ENCODE measurements around the gene TBRG1. TPM values are rescaled to one million over a fixed set of nuclear protein-coding genes. Genes with fewer than 3 reads are reported as not detected.
"Not testable (repeated sequence)": the region's sequence is repeated elsewhere in the genome, so short reads cannot be mapped to it uniquely, and the experiment has no call there.

Gene TBRG1
- total RNA-seq (ENCODE audit: insufficient read depth, low replicate concordance), result 24.3 TPM

DNA sequence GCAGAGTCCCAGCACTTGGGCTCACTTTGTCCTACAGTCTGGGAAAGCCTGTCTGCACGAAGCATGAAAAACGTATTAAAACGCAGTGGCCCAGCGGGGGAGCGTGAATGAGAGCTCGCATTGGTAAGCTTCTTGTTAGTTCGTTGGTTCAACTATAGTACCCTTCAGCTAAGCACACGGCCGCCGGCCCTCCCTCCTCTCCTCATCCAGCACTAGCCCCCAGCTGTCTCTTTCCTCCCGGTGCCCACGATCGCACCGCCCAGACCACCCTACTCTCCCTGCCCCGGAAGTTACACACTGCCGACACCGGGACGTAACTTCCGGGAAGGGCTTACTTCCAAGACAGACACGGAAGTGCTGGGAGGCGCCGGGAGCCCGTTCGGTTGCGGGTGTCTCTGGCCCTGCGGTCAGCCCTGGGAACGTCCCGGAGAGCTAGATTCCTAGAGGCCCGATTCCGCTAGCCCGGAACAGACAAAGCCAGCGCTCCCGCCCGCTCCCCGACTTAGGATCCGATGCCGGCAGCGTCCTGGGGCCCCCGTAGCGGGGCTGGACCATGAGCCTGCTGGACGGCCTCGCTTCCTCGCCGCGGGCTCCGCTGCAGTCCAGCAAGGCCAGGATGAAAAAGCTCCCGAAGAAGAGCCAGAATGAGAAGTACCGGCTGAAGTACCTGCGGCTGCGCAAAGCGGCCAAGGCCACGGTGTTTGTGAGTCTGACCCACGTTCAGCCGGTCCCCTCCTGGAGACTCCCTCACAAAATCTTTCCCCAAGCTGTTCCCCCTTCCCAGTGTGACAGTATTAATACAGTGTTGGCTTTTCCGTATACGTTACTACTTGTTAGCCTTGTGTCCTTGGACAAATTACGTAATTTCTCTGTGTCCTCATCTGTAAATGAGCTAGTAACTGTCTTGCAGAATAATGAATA lies at the start of gene TBRG1:
Gene TBRG1, plus strand, starts transcription at position 334 of the 921 bp plus-strand sequence. Its CDS starts 220 bp downstream, at position 554.
- peak; percentile 98 for DNase-seq (ENCODE audit: low spot score)

DNA sequence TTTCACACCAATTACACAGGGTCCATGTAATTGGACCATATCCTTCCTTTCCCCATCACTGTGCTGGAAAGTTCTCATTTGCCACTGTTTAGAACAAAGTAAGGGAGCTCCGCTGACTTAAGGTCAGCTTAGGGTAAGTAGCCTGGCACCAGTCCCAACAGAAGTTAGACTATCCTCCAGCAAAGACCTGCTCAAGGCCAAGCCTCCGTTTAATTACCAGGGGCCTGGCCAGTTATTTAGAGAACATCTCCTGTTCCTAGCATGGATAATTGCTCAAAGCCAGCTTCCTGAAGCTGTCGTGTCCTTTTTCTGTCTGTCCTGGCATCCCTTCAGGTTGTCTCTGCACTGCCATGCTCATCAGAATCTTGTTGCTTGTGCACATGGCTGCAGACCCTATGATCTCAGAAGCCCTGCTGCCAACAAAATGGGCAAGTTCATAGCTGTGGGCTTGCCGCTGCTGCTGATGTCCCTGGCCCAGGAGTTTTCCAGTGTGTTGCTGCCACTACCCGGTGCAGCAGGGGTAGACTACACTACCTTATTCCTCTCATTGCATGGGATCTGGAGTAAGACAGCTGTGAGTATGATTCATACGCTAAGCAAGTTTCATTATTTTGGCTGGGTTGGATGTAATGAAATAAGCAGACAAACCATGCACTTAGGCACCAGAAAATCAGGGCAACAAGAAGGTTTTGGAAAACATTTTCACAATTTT lies 44.8 kb upstream of the TBRG1 start:
- no peak for DNase-seq (ENCODE audit: low spot score)

DNA sequence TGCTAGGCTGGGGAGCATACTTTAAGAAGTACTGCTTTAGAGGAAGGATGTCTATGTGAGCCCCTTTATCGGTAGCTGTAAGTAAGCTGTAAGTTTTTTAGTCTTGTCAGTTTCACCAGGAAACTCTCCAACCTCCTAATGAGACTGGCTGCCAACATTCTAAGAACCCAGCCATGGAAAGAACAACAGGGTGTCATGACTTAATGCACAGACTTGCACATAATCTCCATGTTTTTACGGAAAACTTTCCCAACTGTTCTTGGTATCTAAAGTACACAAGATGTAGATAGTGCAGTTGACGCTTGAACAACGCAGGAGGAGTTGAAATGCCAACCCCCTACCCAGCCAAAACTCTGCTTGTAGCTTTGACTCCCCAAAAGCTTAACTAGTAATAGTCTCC lies 43.9 kb upstream of the TBRG1 start:
- DNase-seq (ENCODE audit: low spot score), result no peak

DNA sequence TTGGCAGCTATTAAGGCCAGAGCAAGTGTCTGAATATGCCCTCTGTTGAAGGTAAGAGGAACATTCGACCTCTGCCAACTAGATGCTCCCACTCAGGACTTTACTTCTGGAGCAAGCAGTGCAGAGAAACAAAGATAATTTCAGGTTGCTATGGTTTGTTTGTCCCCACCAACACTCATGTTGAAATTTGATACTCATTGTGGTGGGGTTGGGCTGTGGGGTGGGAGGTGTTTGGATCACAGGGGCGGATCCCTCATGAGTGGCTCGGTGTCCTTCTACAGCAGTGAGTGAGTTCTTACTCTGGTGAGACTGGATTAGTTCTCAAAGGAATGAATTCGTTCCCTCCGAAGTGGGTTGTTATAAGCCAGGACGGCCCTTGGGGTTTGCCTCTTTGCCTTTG lies 40.8 kb upstream of the TBRG1 start:
- DNase-seq (ENCODE audit: low spot score), result no peak

DNA sequence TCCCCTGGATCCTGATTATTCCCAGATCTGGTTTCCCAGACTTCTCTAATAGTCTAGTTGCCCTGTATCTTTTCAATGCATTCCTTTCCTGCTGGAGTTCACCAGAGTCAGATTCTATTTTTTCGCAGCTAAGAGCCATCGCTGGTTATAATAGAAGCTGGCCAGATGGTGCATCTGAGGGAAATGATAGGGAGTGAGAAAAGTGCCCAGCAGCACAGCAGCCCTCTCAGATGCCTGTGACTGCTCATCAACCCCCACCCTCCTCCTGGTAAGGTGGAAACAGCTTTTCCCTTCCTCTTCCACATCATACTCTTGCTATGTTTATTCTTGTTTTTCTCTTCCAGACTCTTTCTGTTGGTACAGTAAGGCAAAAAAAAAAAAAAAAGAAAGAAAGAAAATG lies 40.1 kb upstream of the TBRG1 start:
- DNase-seq (ENCODE audit: low spot score), result no peak

DNA sequence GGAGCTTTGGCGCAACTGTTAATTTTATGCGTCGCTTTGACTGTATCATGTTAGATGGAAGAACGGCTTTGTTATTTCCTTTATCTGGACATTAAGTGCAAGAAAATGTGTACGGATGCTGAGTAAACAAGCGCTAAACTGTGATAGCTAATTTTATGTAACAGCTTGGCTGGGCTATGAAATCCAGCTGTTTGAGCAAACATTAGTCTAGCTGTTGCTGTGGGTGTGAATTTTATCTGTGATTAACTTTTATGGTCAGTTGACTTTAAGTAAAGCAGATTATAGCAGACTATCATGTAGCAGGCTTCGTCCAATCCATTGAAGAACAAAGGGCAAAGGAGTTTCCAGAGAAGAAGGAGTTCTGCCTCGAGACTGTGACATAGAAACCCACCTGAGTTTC lies 38.9 kb upstream of the TBRG1 start:
- no peak for DNase-seq (ENCODE audit: low spot score)

GRCh38 chr11:124584681-124585372 lies 37.8 kb upstream of the TBRG1 start:
- DNase-seq (ENCODE audit: low spot score), result no peak

GRCh38 chr11:124586238-124586860 lies 36.3 kb upstream of the TBRG1 start:
- peak; percentile 66 for DNase-seq (ENCODE audit: low spot score)

- no peak for DNase-seq (ENCODE audit: low spot score)
Measured at GRCh38 chr11:124591430-124591829, 31.2 kb upstream of the TBRG1 start.

DNA sequence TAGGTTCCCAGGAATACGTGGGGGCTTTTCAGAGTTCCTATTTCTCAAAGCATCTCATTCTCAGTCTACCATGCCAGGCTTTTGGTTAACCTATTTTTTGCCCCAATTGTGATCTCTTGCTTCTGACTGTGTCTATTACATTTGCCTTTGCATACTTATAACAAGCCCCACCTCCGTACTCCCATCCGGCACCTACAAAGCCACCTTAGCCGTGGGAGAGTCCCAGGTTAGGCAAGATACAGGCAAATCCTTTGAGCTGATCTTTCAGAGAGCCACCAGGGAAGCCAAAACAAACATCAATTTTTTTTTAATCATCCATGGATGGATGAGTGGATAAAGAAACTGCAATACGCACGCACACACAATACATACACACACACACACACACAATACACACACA lies 30.0 kb upstream of the TBRG1 start:
- DNase-seq (ENCODE audit: low spot score), result no peak

- no peak for DNase-seq (ENCODE audit: low spot score)
Measured at GRCh38 chr11:124595302-124595701, 27.4 kb upstream of the TBRG1 start.

DNA sequence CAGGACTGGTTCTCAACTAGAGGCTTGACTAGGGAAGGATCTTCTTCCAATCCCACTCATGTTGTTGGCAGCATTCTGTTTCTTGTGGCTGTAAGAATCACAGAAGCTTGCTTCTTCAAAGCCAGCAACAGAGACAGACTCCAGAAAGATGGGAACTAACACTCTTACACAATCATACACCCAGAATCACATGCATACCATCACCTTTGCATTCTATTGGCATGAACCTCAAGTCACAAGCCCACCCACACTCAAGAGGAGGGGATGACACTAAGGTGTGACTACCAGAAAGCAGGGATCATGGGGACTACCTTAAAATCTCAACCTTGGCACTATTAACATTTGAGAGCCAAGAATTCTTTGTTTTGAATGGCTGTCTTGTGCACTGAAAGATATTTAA lies 25.0 kb upstream of the TBRG1 start:
- DNase-seq (ENCODE audit: low spot score), result no peak

DNA sequence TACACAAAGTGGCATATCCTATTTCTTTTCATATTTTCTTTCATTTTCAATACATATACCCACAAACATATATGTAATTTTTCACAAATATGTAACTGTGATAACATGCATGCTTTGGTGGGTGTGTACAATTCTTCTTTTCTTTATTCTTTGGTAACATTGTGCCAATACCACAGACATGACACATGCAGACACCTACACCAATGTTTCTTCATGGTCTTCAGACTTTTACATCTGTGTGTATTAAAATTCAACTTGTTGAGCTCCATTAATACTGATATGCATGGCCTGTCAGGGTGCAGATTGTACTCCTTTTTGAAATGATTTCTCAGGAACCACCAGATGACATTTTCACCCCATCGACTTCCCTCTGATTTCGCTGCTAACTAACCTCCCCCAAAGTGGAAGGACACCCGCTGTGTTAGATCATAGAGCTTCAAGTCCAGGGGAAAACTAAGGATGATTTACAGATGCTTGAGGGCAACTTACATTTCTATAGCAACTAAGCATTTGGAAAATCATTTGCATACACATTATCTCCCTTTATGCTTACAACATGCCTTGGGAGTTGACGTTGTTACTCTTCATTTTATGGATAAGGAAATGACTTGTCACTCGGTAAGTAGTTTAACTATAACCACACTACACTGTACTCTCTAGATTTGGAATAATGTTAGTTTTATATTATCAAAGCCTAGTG lies 21.9 kb upstream of the TBRG1 start:
- DNase-seq (ENCODE audit: low spot score), result no peak

- DNase-seq (ENCODE audit: low spot score), result no peak
Measured at GRCh38 chr11:124602193-124602592, 20.5 kb upstream of the TBRG1 start.

- DNase-seq (ENCODE audit: low spot score), result not testable (repeated sequence)
Measured at GRCh38 chr11:124602723-124603122, 19.9 kb upstream of the TBRG1 start.

DNA sequence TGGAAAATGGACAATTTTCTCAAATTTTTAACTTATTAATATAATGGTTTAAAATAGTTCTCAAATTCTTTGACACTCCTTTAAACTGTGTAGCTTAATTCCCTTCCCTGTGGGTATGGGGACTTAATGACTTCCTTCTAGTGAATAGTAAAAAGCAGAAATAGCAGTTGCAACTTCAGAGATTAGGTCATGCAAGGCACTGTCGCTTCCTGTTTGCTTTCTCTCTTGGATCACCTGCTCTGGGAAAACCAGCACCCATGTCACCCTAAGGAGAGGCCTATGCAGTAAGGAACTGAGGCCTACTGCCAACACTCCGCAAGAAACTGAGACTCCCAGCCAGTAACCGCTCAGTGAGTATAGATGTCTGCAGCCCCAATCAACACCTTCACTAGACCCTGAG lies 16.9 kb upstream of the TBRG1 start:
- peak; percentile 7 for DNase-seq (ENCODE audit: low spot score)

- DNase-seq (ENCODE audit: low spot score), result no peak
Measured at GRCh38 chr11:124608147-124608546, 14.5 kb upstream of the TBRG1 start.

DNA sequence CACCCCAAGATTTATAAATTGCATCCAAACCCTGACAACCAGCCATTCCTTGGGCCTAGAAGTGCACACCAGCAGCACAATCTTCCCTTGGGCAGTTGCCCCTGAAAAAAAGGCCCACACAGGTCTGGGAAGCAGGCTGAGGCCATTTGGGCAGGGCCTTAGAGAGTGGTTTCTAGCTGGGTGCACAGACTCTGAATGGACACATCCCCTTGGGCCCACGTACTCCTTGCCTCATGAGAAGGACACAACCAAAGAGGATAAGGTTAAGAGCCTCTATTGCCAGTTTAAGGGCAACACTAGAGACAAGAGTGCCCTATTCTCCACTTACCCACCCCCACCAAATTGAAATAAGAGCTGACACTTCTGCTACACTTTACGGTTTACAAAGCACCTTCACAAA lies 12.4 kb upstream of the TBRG1 start:
- no peak for DNase-seq (ENCODE audit: low spot score)

- DNase-seq (ENCODE audit: low spot score), result no peak
Measured at GRCh38 chr11:124611064-124611463, 11.6 kb upstream of the TBRG1 start, which contains the start of gene PANX3. Gene PANX3 (plus strand): TSS chr11:124611428. CDS start chr11:124611557, 129 bp downstream.

DNA sequence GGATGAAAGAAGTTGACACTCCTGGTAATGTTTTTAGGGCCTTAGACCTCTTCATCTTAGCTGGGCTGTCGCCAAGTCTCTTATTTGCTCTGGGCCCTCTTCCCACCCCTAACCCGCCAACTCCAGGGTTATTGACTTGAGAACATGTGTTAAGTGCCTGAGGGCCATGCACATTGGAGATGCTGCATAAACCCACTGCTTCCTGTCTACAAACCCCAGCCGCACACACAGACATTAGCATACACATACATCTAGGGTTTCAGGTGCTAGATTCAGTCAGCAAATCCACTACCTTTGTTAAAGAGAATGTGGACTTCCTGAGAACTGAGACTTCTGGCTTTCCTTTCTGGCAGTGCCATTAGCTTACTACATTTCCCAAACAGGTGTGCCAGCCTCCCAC lies 10.6 kb upstream of the TBRG1 start:
- no peak for DNase-seq (ENCODE audit: low spot score)

All from umbilical cord (tissue), 2 donors.